Stimulated activated CD8-positive, alpha-beta memory T cell treated with anti-CD3 and anti-CD28 coated beads, Interleukin-15, amount 100 ng/mL, for 4 hours (primary cell): ENCODE measurements around the gene TKFC.

Experiments
- DNase-seq, 2 donors: peaks; one replicate each; pipeline ENCODE4 v3.0.0-alpha.2; 2020; ENCODE audit warnings: low read depth in 2 of 2

Gene TKFC

DNA sequence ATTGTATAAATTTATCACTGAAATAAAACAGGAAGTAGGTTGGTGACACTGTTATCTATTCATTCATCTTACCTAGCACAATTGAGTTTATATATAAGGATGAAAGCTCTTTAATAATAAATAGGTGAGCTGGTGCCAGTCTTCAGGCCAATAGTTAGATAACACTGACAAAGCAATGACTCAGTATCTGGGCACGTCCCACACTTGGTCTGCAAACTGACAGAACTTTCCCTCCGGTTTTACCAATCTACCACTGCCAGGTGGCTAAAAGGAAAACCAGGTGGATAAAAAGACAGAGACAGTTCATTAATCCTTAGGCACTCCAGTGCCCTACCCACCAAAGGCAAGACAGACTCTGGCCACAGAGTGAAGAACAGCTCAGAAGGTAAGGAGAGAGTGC lies 17.8 kb upstream of the TKFC start:
- no peak for DNase-seq

- no peak for DNase-seq
Observed at GRCh38 chr11:61325649-61326414, 7.2 kb upstream of the TKFC start.

DNA sequence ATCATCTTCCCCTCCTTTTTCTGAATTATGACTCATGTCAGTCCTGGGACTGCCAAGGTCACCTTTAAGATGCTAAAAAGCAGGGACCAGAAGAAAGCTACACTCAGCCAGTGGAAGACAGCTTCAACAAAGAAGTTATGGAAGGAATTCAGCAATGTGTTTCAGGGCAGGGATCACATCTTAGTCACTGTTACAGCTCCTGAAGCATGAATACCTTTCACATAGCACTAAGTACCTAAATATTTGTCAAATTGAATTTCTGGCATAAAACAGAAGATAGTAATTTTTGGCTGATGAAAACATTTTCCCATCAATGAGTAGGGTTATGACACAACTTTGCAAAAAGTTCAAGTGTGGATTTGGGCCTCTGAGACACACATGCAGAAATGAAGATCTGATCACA lies 5.4 kb upstream of the TKFC start:
- no peak for DNase-seq

DNA sequence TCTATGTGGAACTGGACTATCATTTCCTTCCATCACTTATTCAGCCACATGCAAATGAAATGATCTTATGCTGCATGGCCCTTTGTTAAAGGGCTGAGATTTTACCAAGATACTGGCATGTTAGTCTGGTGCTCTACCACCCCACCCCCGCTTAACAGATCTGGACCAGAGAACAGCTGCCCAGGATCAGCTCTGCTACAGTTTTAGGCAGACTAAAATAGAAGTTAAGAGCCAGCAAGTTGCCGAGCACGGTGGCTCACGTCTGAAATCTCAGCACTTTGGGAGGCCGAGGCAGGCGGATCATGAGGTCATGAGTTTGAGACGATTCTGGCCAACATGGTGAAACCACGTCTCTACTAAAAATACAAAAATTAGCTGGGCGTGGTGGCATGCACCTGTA lies 4.7 kb upstream of the TKFC start:
- DNase-seq: no peak

- no peak for DNase-seq
Observed at GRCh38 chr11:61329871-61330270, 3.2 kb upstream of the TKFC start.

GRCh38 chr11:61331651-61332050 lies 1.4 kb upstream of the TKFC start:
- DNase-seq: no peak

- DNase-seq: no peak
Observed at GRCh38 chr11:61332281-61332796, 689 bp upstream of the TKFC start.

DNA sequence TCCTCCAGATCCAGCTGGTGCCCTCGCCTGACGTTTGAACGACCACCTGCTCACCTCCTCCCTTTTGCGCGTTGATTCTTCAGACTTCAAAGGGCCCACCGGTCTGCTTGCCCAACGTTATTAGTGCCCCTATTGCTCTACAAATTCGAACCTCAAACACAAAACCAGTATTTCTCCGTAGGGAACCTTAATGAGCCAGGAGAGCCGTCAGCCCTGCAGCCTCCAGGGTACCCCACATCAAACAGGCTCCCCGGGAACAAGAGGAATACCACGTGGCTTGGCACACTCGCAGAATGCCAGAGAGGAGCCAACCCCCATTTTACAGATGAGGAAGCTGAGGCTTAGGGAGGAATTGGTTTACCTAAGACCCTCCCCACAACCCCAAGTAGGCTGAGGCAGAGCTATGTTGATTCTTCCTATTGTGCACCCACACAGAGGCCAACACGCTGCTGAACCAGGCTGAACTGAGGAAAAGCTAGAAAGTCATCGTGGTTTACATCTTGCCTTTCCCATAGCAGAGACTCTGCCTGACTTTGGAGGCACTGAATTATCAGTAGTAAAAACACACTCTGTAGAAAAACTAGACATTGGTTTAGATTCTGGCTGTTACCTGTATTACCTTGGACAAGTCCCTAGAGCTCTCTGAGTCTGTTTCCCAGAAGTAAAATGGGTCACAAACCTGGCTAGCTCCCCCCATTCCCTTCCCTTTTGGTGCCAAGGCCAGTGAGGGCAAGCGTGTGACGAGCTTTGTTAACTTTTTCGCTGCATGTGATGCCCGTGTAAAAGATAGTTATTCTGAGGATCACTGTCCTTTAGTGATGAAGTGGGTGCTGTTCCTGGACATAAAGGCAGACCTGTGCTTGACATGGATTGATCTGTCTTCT lies 764 bp downstream of the TKFC start:
- peak in 1 of 2 donors; percentile 2 for DNase-seq

GRCh38 chr11:61334434-61335354 lies 1.7 kb downstream of the TKFC start:
- DNase-seq: no peak

GRCh38 chr11:61335355-61335710 lies 2.3 kb downstream of the TKFC start:
- DNase-seq: no peak

GRCh38 chr11:61336171-61336935 lies 3.3 kb downstream of the TKFC start:
- DNase-seq: peak; percentile 46 to 60

DNA sequence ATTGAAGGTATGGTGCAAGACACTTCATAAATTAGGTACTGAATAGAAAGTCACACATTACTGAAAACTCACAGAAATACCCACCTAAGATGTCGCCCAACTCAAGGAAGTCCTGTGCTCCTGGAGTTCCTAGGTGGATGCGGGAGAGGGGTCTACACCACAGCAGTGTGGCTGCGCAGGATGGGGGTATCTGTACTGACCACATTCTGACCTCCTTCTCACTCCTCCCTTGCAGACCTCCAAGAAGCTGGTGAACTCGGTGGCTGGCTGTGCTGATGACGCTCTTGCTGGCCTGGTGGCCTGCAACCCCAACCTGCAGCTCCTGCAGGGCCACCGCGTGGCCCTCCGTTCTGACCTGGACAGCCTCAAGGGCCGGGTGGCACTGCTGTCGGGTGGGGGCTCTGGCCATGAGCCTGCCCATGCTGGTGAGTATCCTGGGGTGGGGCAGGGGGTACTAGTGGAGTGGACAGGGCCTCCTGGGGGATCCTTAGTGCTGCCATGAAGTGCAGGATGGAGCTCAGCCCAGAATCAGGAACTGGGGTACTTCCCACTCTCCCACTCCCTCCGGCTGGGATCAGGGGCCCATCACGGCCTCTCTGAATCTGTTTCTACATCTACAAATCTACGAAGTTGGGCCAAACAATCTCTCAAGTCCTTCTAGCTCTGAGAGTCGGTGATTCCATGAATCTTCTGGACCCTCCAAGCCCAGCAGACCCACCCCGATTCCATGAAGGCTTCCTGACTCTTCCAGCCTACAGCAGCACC lies 4.9 kb downstream of the TKFC start:
- no peak for DNase-seq

GRCh38 chr11:61338783-61339489 lies 5.9 kb downstream of the TKFC start:
- no peak for DNase-seq

GRCh38 chr11:61339490-61339878 lies 6.5 kb downstream of the TKFC start:
- no peak for DNase-seq

- DNase-seq: no peak
Observed at GRCh38 chr11:61340979-61341378, 8.0 kb downstream of the TKFC start.

DNA sequence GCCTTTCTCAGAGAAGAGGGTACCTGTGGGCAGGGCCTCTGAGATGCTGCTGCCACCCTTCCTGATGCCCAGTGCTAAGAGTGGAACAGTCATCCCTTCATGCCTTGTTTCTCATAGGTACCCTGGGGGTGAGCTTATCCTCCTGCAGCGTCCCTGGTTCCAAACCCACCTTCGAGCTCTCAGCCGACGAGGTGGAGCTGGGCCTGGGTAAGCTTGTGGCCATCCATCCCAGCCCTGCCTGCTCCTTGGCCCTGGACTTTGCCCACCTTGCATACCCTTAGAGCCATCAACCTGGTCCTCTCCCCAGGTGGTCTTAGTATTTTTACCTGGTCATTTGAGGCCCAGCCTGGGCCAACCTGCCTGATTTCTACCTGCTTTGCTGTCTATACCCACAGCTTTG lies 8.7 kb downstream of the TKFC start:
- no peak for DNase-seq

DNA sequence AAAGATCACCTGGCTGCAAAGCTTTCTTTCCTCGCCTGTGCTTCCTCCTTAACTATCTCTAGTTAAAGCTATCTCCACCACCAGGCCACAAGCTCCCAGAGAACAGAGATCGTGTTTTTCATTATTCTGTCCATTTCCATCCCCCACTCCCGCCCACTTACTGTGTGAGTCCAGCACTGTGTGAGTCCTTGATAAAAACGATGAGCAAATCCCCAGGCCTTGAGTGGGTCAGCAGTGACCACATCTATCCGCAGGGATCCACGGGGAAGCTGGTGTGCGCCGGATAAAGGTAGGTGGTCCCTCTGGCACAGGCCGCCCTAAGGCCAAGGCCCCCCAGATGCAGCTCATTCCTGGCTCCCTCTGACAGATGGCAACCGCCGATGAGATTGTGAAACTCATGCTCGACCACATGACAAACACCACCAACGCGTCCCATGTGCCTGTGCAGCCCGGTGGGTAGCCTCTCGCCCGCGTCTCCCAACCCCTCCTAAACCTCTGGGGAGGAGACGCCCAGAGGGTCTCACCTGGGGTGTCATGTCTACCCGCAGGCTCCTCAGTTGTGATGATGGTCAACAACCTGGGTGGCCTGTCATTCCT lies 9.3 kb downstream of the TKFC start:
- DNase-seq: no peak

- DNase-seq: no peak
Observed at GRCh38 chr11:61343792-61344745, 11.0 kb downstream of the TKFC start.
